Prostate gland (tissue), 2 donors: Measurements from ENCODE around the gene OTULINL.

Experiments used
- CTCF ChIP-seq, 4 experiments: fragments of 200-600 bp in 2 of 4; fragments of 450-650 bp in 2 of 4; sonication (generic) in 2 of 4; IDR thresholded peaks; 1 replicate in 3 of 4; 2 replicates in 1 of 4; pipeline ENCODE4 v1.5.1; 2016 to 2019; ENCODE audit warnings: antibody characterized with exemption in 4 of 4, mild to moderate bottlenecking in 2 of 4, moderate library complexity in 2 of 4
- POLR2AphosphoS5 ChIP-seq: sonication (generic); formaldehyde crosslinking; IDR thresholded peaks from one replicate; pipeline ENCODE4 v1.6.1; 2017; ENCODE audit warnings: antibody characterized with exemption

- TF ChIP-seq POLR2AphosphoS5 (no peak), CTCF (IDR thresholded peaks at IDR 0.05) (no peak)
Measured at GRCh38 chr5:14597080-14597479, 15.5 kb downstream of the OTULINL start.
